ENCODE measurements around the gene PRR30.

Gene PRR30

DNA sequence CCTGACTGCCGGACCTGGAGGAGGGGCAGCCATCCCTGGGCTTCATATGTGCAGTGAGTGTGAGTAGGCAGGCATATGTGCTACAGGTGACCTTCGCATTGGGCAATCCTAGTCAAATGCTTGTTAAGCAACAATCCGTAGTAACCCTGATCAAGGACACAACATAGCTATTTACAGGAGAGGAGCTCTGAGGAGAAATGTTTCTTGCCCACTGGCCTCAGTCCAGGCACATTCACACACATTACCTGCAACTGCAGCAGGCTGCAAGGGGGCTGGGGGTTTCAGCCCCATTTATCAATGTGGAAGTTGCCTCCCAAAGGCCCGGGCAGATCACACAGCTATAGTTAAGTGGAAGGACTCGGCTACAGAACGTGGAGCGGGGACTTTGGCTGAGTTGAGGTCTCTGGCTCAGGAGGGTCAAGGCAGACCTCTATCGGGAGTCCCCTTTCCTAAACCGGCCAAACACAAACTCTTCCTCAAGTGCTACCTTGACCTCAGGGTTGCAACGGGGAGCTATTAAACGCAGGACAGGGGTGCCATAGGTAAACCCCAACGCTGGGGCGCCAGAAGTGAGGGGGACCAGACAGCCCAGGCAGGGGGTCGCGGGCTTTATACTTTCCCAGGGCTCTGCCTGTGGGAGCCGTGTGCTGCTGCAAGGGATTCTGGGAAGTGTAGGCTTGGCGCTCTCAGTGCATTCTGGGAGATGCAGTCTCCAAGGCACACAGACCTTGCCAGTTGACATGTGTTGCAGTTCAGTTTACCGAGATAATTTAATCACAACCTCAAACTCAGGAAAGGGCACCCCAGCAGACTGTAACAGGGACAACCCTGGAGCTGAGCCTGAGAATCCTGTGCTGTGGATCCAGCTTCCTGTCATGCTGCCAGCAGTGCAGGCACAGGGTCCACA is 43.2 kb downstream of the PRR30 start:
- FAIRE-seq, result no peak

DNA sequence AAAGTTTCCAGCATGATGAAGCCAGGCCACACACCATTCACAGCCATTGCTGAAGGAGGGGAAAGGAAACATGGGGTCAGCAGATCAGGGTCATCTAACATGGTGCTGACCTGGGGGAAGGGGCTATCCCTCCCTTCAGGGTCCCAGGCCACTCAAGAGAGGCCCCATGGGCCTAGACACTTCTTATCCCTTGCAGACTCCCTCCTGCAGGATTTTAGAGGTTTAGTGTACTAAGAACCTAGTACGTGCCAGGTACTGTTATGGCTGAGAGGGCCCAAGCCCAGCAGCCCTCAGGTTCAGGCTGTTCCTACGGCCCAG is 43.8 kb downstream of the PRR30 start:
- FAIRE-seq, result no peak

DNA sequence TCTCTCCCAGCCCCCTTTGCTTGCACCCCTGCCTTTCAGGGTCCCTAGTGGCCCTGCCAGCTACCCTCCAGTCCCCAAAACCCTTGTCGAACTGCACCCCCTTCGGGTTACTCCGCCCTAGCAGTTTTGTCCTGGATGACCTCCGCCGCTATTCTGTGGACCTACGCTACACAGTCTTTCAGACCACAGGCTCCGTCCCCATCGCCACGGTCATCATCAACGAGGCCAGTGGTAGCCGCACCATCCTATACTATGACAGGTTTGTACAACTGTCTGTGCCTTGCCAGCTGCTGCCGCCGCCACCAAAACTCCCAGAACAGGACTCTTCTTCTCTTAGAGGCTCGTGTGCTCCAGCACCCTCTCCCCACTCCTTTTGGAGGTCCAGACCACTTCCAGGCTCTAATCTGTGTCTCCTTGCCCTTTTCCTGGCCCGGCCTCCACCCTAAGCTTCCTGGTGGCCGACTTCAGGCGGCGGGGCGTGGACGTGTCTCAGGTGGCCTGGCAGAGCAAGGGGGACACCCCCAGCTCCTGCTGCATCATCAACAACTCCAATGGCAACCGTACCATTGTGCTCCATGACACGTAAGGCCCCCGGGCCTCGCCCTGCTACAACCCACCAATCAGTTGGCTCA is 44.7 kb downstream of the PRR30 start:
- FAIRE-seq, result no peak

DNA sequence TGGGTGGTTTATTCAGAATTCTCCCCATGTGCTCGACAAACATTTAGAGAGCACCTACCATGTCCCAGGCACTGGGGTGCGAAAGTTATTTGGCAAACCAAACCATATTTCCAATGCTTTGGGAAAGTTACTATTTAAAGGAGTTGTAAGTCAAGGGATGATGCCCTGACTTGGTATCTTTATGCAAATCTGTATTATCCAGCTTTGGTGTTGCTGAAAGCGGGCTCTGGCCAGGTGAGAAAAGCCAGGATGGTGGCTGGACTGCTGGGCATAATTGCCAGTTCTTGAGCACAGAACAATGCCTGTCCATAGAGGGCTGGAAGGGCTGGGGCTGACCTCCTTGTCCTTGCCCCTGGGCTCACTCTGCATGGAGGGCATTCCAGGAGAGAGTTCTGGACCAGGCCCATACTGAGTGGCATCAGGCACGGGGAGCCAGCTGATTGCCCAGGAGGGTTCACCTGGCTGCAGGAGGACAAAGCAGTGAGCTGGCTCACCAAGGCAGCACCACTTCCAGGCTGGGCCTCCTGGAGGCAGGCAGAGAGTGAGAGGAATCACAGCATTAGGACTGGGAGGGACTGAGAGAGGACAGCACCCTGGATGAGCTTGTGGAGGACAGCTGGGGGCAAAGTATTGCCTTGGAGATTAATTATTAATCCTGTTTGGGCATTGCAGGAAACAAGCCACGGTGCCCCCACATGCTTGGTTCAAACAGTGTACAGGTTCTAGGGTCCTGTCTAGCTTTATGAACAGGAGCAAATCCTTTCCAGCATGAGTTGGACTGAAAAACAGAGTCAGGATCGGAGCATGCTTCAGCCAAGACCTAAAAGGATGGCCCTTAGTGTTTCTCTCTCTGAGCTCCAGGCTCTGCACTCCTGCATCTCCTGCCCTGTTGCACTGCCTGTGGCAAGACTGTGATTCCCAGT is 45.5 kb downstream of the PRR30 start:
- FAIRE-seq, result no peak

DNA sequence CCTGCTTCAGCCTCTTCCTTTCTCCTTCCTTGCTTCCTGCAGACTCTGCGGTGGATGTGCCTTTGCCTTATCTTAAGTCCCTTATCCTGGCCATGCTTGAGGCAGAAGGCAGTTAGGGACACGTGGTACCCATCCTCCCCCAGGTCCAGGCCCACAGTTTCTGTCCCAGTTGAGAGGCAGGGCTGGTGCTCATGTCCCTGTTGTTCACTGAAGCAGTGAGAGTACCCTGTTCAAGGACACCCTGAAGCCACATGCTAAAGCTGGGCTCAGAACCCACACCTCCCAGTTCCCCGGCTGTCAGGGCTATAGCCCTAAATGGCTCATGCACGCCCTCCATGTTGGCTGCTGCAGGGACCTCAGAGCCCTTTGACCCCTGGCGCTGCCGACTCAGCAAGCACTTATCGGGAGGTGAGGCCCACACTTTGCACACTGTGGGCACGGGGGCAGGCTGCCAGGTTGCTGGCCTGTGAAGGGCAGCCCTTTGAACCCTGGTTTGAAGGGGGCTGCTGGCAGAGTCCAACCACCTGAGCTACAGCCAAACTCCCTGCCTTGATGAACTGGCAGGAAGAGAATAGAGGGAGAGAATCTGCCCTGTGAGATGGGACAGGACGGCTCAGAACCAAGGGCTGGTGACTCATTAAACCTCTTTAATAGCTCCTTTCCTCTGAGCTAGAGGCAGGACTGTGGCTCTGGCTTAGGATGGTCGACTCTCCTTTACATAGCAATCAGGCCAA is 46.3 kb downstream of the PRR30 start:
- no peak for FAIRE-seq

DNA sequence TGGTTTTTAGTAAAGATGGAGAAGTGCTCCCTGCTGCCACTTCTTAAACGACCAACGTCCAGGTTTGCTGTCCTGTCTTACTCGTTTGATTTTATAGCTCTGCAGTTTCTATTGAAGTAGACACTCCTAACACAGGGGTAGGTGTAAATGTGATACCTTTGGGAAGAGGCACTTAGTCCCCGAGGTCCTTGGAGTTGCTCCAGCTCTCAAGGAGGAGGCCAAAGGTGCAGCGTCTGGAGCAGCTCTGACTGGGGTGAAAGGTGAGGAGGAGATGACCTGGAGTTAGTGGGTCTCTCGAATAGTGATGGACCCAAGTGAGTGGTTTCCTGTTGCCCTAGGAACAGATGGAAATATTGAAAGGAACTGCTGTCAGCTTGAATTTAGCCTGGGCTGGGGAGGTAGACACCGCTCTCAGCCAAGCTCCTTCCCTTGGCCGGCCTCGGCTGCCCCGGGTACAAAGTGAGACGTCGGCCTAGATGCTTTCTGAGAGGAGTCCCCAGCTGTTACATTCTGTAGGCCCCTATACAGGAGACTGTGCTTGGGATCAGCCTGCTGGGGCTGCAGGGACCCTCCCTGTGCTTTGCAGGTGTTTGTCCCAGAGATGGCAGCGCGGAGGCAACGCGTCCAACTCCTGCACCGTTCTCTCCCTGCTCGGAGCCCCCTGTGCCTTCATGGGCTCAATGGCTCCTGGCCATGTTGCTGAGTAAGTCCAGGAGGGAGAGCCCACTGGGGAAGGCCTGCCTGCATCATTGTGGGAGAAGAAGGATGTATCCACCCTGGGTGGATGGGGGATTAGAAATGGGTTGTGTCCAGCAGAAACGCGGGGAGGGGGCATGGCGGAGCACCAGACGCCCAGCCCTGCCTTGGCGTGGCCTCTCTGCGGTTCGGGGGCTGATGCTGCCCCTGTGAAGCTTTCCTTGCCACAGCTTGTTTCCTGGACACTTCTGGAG is 47.2 kb downstream of the PRR30 start:
- FAIRE-seq, result no peak

DNA sequence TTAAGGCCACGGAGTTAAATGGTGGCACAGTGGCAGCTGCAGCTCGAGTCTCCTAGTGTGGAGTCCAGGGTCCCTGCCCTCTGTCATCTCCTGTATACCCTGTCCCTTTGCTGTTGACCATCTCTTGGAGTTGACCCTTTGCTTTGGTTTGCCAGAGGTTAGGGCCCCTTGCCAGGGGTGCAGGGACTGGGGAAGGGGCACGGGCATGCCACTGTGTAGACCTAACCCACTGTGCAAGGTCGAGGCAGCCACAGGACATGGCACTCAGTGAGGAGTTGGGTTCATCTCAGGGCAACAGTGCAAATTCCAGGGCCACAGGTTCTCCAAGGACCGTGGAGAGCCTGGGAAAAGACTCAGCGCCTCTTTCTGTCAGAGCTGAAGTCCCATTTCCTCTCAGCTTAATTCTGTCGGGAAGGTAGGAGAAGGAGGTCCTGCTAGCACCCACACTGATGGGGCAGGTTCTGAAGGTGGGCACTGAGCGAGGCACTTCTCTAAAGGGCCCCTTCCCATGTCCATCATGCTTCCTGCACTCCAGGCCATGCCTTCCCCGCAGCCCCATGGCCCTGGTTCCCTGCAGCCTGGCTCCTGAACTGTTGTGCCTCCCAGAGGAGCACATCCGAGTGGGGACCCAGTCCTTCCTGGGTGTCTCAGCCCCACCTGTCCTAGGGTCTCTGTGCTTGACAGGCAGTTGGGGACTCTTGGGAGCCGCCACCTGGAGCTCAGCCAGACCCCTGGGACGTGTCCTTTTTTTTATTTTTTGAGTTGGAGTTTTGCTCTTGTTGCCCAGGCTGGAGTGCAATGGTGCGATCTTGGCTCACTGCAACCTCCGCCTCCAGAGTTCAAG is 49.9 kb downstream of the PRR30 start:
- FAIRE-seq, result no peak

DNA sequence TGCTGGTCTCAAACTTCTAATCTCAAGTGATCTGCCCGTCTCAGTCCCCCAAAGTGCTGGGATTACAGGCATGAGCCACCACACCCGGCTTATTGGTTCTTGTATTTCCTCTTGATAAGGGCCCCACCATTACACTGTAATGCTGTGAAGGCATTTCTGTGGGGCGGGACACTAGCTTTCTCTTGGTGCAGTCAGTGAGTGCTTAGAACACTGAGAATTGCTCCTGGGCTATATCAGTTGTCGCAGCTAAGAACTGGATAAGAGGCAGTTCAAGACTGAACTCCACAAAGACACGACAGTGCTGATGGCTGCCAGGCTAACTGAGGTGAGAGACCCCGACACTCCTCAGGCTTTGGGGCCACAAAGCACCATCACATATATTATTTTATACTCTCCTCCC is 50.6 kb downstream of the PRR30 start:
- no peak for FAIRE-seq

DNA sequence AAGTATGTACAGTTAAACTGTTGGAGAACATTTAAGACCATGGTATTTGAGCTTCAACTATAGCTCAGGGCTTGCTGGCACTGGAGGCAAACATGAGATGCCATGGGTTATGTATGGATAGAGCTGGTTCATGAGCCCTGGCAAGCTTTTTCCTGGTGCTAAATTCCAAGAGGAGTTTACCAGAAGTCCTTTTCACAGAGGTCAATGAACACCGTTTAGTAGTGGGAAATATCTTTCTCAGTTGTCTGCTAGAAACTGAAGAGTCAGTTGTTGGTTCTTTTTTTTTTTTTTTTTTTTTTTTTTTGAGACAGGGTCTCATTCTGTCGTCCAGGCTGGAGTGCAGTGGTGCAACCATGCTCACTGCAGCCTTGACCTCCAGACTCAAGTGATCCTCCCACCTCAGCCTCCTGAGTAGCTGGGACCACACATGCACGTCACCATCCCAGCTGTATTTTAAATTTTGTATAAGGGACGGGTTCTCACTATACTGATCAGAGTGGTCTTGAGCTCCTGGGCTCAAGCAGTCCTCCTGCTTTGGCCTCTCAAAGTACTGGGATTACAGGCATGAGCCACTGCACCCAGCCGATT is 51.3 kb downstream of the PRR30 start:
- FAIRE-seq, result no peak
